Transverse colon (tissue), 4 donors: ENCODE data around the gene ANK3.

ENCODE experiments used
- EP300 ChIP-seq: sonication (generic); formaldehyde crosslinking; IDR thresholded peaks from one replicate; pipeline ENCODE4 v1.6.1; 2017; ENCODE audit warnings: antibody characterized with exemption, low read depth
- POLR2A ChIP-seq: fragments of 450-650 bp; IDR thresholded peaks from one replicate; pipeline ENCODE4 v1.6.1; 2016; ENCODE audit warnings: antibody characterized with exemption, mild to moderate bottlenecking, moderate library complexity
- POLR2AphosphoS5 ChIP-seq, 3 donors: sonication (generic); formaldehyde crosslinking; IDR thresholded peaks; one replicate each; pipeline ENCODE4 v1.6.1; 2016; ENCODE audit warnings: antibody characterized with exemption in 3 of 3
- TF ChIP-seq, protein P1 (sequence below), 5 experiments: fragments of 200-600 bp in 3 of 5; fragments of 450-650 bp in 2 of 5; sonication (generic) in 3 of 5; IDR thresholded peaks; 1 replicate in 2 of 5; 2 replicates in 3 of 5; pipeline ENCODE4 v1.5.1; 2016 to 2017; ENCODE audit warnings: antibody characterized with exemption in 5 of 5, inconsistent platforms in 3 of 5, mild to moderate bottlenecking in 2 of 5, moderate library complexity in 1 of 5

DNA sequence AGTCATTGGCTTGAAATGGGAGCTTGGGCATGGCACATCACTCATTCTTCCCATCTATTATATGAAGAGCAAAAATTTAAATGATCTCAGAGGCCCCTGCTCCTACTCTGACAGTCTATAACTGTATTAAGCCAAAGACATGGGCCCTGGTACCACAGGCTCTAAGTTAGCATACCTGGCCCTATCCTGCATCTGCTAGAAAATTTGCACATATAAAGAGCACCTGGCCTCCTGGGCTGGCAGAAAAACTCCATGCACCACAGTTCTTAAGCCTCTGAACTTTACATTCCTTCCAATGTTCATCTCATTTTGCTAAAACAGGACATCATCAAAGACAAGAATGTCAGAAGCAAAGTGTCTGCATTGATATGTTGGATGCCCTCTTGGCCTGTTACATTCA, 29.6 kb upstream of the ANK3 start:
- TF ChIP-seq, protein P1, sequence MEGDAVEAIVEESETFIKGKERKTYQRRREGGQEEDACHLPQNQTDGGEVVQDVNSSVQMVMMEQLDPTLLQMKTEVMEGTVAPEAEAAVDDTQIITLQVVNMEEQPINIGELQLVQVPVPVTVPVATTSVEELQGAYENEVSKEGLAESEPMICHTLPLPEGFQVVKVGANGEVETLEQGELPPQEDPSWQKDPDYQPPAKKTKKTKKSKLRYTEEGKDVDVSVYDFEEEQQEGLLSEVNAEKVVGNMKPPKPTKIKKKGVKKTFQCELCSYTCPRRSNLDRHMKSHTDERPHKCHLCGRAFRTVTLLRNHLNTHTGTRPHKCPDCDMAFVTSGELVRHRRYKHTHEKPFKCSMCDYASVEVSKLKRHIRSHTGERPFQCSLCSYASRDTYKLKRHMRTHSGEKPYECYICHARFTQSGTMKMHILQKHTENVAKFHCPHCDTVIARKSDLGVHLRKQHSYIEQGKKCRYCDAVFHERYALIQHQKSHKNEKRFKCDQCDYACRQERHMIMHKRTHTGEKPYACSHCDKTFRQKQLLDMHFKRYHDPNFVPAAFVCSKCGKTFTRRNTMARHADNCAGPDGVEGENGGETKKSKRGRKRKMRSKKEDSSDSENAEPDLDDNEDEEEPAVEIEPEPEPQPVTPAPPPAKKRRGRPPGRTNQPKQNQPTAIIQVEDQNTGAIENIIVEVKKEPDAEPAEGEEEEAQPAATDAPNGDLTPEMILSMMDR (IDR thresholded peaks at IDR 0.05) = no peak
- TF ChIP-seq POLR2AphosphoS5 (IDR thresholded peaks at IDR 0.05) (no peak), POLR2A (no peak), EP300 (no peak)
